ENCODE results near the gene PANK4. TPM values are rescaled to one million over a fixed set of nuclear protein-coding genes. Genes with fewer than 3 reads are reported as not detected.
"Not testable (repeated sequence)": the region's sequence is repeated elsewhere in the genome, so short reads cannot be mapped to it uniquely, and the experiment has no call there.

PANK4 gene
- total RNA-seq, 2 donors from 2014 or later: 13.7 to 31.3 TPM

DNA sequence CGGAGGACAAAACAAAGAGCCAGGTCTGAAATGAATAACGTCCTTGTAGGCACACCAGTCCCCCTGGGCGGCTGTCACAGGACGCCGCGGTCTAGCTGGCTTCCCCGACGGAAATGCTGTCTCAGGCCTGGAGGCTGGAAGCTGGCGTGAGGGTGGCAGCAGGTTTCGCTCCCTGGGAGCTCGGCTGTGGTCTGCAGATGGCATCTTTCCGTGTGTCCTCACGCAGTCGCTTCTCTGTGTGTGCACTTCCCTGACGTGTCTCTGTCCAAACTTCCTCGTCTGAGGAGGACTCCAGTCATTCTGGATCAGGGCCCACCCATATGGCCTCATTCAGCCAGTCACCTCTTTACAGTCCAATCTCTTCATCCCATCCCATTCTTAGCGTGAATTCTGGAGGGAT, 43.9 kb upstream of the PANK4 start:
- H3K4me1 ChIP-seq: no peaks in the 10 kb centered on the region
- DNase-seq (no peak), ATAC-seq (no peak)
- intact Hi-C loops (cut with DNase I): no loop called here
- H3K36me3 ChIP-seq (replicated peaks in 1 of 2; ENCODE audit: insufficient read depth in 1 of 2, low read depth in 2 of 2): no peaks in the 10 kb centered on the region
- no peaks in the 10 kb centered on the region for H3K9me3 ChIP-seq
- H3K4me3 ChIP-seq: no peak overlapping the region
- H3K27ac ChIP-seq: no peak overlapping the region
- TF ChIP-seq, protein P1, sequence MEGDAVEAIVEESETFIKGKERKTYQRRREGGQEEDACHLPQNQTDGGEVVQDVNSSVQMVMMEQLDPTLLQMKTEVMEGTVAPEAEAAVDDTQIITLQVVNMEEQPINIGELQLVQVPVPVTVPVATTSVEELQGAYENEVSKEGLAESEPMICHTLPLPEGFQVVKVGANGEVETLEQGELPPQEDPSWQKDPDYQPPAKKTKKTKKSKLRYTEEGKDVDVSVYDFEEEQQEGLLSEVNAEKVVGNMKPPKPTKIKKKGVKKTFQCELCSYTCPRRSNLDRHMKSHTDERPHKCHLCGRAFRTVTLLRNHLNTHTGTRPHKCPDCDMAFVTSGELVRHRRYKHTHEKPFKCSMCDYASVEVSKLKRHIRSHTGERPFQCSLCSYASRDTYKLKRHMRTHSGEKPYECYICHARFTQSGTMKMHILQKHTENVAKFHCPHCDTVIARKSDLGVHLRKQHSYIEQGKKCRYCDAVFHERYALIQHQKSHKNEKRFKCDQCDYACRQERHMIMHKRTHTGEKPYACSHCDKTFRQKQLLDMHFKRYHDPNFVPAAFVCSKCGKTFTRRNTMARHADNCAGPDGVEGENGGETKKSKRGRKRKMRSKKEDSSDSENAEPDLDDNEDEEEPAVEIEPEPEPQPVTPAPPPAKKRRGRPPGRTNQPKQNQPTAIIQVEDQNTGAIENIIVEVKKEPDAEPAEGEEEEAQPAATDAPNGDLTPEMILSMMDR (IDR thresholded peaks at IDR 0.05): no peak
- TF ChIP-seq POLR2A (IDR thresholded peaks at IDR 0.05): no peak
- no peaks in the 10 kb centered on the region for H3K27me3 ChIP-seq
- WGBS, 2 donors: 77 to 79% methylated on average over 9 to 17 of the region's 17 CpGs

DNA sequence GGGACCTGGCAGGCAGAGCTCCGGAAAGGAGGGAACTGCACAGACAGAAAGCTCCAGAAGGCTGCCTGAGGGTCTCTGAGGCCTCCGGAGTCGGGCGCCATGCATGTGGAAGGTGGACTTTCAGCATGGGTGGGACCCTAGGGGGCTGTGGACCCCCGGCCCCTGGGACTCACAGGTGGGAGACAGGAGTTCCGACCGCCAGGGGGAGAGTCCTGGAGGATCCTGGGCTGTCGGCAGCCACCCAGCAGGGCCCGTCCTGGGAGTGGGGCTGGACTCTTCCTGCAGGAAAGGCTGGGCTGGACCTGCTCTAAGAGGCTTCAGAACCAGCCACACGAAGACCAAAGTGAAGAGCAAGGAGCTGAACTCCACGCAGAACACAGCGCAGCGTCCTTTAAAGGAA, 43.3 kb upstream of the PANK4 start:
- intact Hi-C loops (cut with DNase I); ATAC-seq; H3K4me3 ChIP-seq; H3K27me3 ChIP-seq; H3K36me3 ChIP-seq (replicated peaks in 1 of 2; ENCODE audit: insufficient read depth in 1 of 2, low read depth in 2 of 2); H3K4me1 ChIP-seq; DNase-seq; H3K9me3 ChIP-seq; H3K27ac ChIP-seq: not testable (repeated sequence)
- WGBS, 2 donors: 69 to 80% methylated on average over 9 of the region's 13 CpGs

DNA sequence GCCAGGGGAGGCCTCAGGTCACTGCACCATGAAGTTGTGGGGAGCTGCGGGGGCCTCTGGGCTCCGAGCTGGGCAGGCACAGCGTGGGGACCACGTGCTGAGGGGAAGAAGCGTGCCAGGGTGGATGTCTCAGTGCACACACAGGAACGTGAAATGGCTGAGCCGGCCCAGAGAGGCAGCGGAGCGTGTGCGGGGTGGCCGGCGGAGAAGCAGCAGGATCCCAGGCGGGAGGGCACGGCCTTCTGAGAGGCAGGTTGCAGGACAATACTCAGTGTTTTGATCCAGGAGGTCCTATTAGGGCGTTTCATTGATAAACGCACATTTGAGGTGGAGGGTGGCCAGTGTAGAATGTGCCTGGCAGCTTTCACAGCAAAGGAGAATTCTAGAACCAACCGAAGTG, 42.7 kb upstream of the PANK4 start:
- ATAC-seq (no peak), DNase-seq (no peak)
- Histone ChIP-seq H3K4me3 (no peak overlapping the region), H3K36me3 (replicated peaks in 1 of 2; ENCODE audit: insufficient read depth in 1 of 2, low read depth in 2 of 2) (no peaks in the 10 kb centered on the region), H3K4me1 (no peaks in the 10 kb centered on the region), H3K9me3 (no peaks in the 10 kb centered on the region), H3K27ac (no peak overlapping the region), H3K27me3 (no peaks in the 10 kb centered on the region)
- 79 to 84% methylated on average over 12 to 15 of the region's 17 CpGs for WGBS, 2 donors
- intact Hi-C loops (cut with DNase I): no loop called here
- TF ChIP-seq, protein P1 (IDR thresholded peaks at IDR 0.05): no peak
- TF ChIP-seq POLR2A (IDR thresholded peaks at IDR 0.05): no peak

DNA sequence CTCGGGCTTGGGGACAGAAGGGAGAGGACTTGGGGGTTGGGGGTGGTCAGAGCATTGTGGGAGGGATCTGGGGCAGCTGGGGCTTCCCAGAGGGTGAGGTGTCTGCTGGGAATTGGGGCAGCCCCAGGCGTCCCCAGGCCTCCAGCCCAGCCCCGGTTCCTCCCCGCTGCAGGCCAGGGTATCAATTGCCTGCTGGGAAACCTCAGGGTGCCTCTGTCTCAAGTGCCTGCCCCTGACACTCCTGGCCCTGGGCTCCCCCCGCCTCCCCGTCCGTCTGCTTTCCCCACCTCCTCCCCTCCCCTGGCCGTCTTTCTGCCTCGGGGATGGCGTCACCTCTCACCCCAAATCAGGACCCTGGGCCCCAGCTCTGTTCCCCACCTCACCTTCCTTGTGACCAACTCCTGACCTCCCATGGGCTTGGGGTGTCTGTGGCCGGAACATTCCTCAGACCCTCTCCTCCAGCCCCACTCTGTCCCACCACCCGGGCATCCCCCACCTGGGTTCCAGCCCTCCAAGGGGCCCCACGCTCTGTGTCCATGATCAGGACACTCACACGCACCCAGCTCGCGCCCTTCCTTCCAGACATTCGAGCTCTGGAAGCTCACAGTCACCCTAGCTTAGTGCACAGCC, 41.9 kb upstream of the PANK4 start:
- H3K27me3 ChIP-seq; H3K36me3 ChIP-seq (replicated peaks in 1 of 2; ENCODE audit: insufficient read depth in 1 of 2, low read depth in 2 of 2); H3K9me3 ChIP-seq; DNase-seq; H3K27ac ChIP-seq; ATAC-seq; H3K4me1 ChIP-seq; H3K4me3 ChIP-seq; intact Hi-C loops (cut with DNase I): not testable (repeated sequence)
- WGBS, 2 donors: 46% methylated on average over 4 of the region's 17 CpGs; no CpG with 5 or more reads in 1 of the 2 donors

DNA sequence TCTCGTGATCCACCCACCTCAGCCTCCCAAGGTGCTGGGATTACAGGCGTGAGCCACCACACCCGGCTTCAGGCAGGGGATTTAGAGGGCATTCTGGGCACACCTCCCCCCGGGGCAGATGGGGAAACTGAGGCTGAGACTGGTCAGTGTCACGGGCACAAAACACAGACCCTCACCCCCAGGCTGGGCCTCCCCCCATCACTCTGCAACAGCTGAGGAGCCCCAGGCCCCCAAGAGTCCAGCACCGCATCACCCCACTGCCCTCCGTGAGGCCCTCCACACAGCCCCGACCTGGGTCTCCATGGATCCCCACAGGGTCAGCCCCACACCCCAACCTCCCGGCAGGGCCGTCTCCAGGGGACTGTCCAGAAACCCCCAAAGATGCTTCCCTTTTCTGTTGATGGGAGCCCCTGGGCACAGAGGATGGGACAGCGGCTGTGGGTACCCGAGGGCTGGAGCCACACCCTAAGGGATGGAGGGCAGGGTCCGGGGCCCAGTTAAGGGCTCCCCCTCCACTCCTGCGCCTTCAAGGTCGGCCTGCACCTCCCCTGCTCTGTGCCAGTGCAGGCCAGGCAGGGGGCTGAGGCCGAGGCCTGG, 40.8 kb upstream of the PANK4 start:
- 71 to 72% methylated on average over 7 to 11 of the region's 16 CpGs for WGBS, 2 donors
- TF ChIP-seq POLR2A (IDR thresholded peaks at IDR 0.05): no peak
- TF ChIP-seq, protein P1 (IDR thresholded peaks at IDR 0.05): no peak
- no peaks in the 10 kb centered on the region for H3K9me3 ChIP-seq
- ATAC-seq (no peak), DNase-seq (no peak)
- H3K36me3 ChIP-seq (replicated peaks in 1 of 2; ENCODE audit: insufficient read depth in 1 of 2, low read depth in 2 of 2): no peaks in the 10 kb centered on the region
- H3K4me3 ChIP-seq: no peak overlapping the region
- H3K27me3 ChIP-seq: no peaks in the 10 kb centered on the region
- no peaks in the 10 kb centered on the region for H3K4me1 ChIP-seq
- intact Hi-C loops (cut with DNase I): no loop called here
- no peak overlapping the region for H3K27ac ChIP-seq

Measured in body of pancreas (tissue), 4 donors.